ENCODE data around the gene MBNL1. TPM values are rescaled to one million over a fixed set of nuclear protein-coding genes. Genes with fewer than 3 reads are reported as not detected.

The MBNL1 gene
- total RNA-seq, 3 donors from 2014 or later: 314 to 702 (median 353) TPM

GRCh38 chr3:152287898-152288576 lies 19.3 kb downstream of the MBNL1 start:
- H3K4me1 ChIP-seq: peaks cover 0 to 16% of the 10 kb centered on the region in 2 donors
- TF ChIP-seq POLR2A (IDR thresholded peaks at IDR 0.05) (no peak), CTCF (IDR thresholded peaks at IDR 0.05) (no peak), POLR2AphosphoS5 (IDR thresholded peaks at IDR 0.05) (no peak)
- intact Hi-C loops (cut with DNase I; ENCODE audit: low total_unique reads): no loop called here
- H3K27ac ChIP-seq: no peak overlapping the region
- H3K36me3 ChIP-seq: no peaks in the 10 kb centered on the region
- H3K4me3 ChIP-seq: no peak overlapping the region
- no peaks in the 10 kb centered on the region for H3K27me3 ChIP-seq
- no peak for DNase-seq (ENCODE audit: low spot score in 2 of 2)
- no peaks in the 10 kb centered on the region for H3K9me3 ChIP-seq

- no peak for DNase-seq (ENCODE audit: low spot score in 2 of 2)
- no peak overlapping the region for H3K27ac ChIP-seq
- TF ChIP-seq CTCF (IDR thresholded peaks at IDR 0.05) (no peak), POLR2AphosphoS5 (IDR thresholded peaks at IDR 0.05) (no peak), POLR2A (IDR thresholded peaks at IDR 0.05) (no peak)
- intact Hi-C loops (cut with DNase I; ENCODE audit: low total_unique reads): no loop called here
- H3K27me3 ChIP-seq: no peaks in the 10 kb centered on the region
- peaks cover 0 to 12% of the 10 kb centered on the region in 2 donors for H3K4me1 ChIP-seq
- no peak overlapping the region for H3K4me3 ChIP-seq
- H3K36me3 ChIP-seq: no peaks in the 10 kb centered on the region
- H3K9me3 ChIP-seq: no peaks in the 10 kb centered on the region
These were observed 20.0 kb downstream of the MBNL1 start for GRCh38 chr3:152288681-152289080.

- intact Hi-C loops (cut with DNase I; ENCODE audit: low total_unique reads): no loop called here
- no peaks in the 10 kb centered on the region for H3K27me3 ChIP-seq
- H3K27ac ChIP-seq: no peak overlapping the region
- H3K9me3 ChIP-seq: no peaks in the 10 kb centered on the region
- peaks cover 0 to 7% of the 10 kb centered on the region in 2 donors for H3K4me1 ChIP-seq
- TF ChIP-seq POLR2A (IDR thresholded peaks at IDR 0.05): no peak
- TF ChIP-seq POLR2AphosphoS5 (IDR thresholded peaks at IDR 0.05): no peak
- TF ChIP-seq CTCF (IDR thresholded peaks at IDR 0.05): no peak
- DNase-seq (ENCODE audit: low spot score in 2 of 2): no peak
- H3K4me3 ChIP-seq: no peak overlapping the region
- H3K36me3 ChIP-seq: no peaks in the 10 kb centered on the region
These were observed 21.0 kb downstream of the MBNL1 start for GRCh38 chr3:152289708-152290107.

GRCh38 chr3:152290374-152290773 lies 21.6 kb downstream of the MBNL1 start:
- Histone ChIP-seq H3K4me1 (peaks cover 0 to 7% of the 10 kb centered on the region in 2 donors), H3K27ac (no peak overlapping the region), H3K36me3 (no peaks in the 10 kb centered on the region), H3K27me3 (no peaks in the 10 kb centered on the region), H3K9me3 (no peaks in the 10 kb centered on the region), H3K4me3 (no peak overlapping the region)
- DNase-seq (ENCODE audit: low spot score in 2 of 2): no peak
- intact Hi-C loops (cut with DNase I; ENCODE audit: low total_unique reads): no loop called here
- no peak for TF ChIP-seq POLR2AphosphoS5 (IDR thresholded peaks at IDR 0.05)
- no peak for TF ChIP-seq CTCF (IDR thresholded peaks at IDR 0.05)
- TF ChIP-seq POLR2A (IDR thresholded peaks at IDR 0.05): no peak

GRCh38 chr3:152291238-152291637 lies 22.5 kb downstream of the MBNL1 start:
- DNase-seq (ENCODE audit: low spot score in 2 of 2): no peak
- Histone ChIP-seq H3K27me3 (no peaks in the 10 kb centered on the region), H3K4me3 (no peak overlapping the region), H3K27ac (peak overlapping the region in 1 of 2 donors; percentile 1), H3K4me1 (peaks cover 0 to 7% of the 10 kb centered on the region in 2 donors), H3K36me3 (no peaks in the 10 kb centered on the region), H3K9me3 (no peaks in the 10 kb centered on the region)
- TF ChIP-seq POLR2AphosphoS5 (IDR thresholded peaks at IDR 0.05) (no peak), CTCF (IDR thresholded peaks at IDR 0.05) (no peak), POLR2A (IDR thresholded peaks at IDR 0.05) (no peak)
- intact Hi-C loops (cut with DNase I; ENCODE audit: low total_unique reads): no loop called here

Data from breast epithelium (tissue), 4 donors.